HEK293 (cell line): ENCODE data around the gene PRUNE2.

Experiments
- CTCF ChIA-PET: fragments of 350-600 bp; formaldehyde crosslinking; extraction: SDS; loops from one replicate; lab custom pipeline; 2021; ENCODE audit warnings: antibody characterized with exemption; lab: Yijun Ruan, JAX
- POLR2A ChIA-PET: fragments of 300-600 bp; formaldehyde crosslinking; extraction: SDS; loops from one replicate; lab custom pipeline; 2020; ENCODE audit warnings: antibody characterized with exemption, inconsistent platforms; lab: Yijun Ruan, JAX
- H3K27ac ChIP-seq: fragments of 200-500 bp; sonication (Bioruptor generic); 2 replicates; pipeline ENCODE4 v1.5.1; 2014; ENCODE audit warnings: low read depth, low read length, control low read depth, inconsistent platforms; ENCODE audit errors: extremely low read depth
- H3K36me3 ChIP-seq, 2 experiments: fragments of 200-500 bp in 1 of 2; sonication (Bioruptor generic) in 1 of 2; 1 replicate in 1 of 2; 2 replicates in 1 of 2; pipeline ENCODE4 v1.5.1; 2014 to 2017; ENCODE audit warnings: inconsistent platforms in 2 of 2, low read length in 2 of 2; ENCODE audit not compliant: control insufficient read depth in 2 of 2, insufficient read depth in 1 of 2
- H3K4me1 ChIP-seq: fragments of 200-500 bp; sonication (Bioruptor generic); 2 replicates; pipeline ENCODE4 v1.5.1; 2014; ENCODE audit warnings: mild to moderate bottlenecking, low read length, inconsistent platforms; ENCODE audit not compliant: control insufficient read depth, insufficient read depth
- H3K4me3 ChIP-seq: 2 replicates; pipeline ENCODE4 v1.5.1; 2011; ENCODE audit warnings: low read depth, mild to moderate bottlenecking, control low read depth, low read length, moderate library complexity
- H3K9me3 ChIP-seq: fragments of 200-500 bp; sonication (Bioruptor generic); 2 replicates; pipeline ENCODE4 v1.5.1; 2014; ENCODE audit warnings: low read depth, low read length, inconsistent platforms; ENCODE audit not compliant: control insufficient read depth, insufficient read depth
- ATF2 ChIP-seq: fragments of 450-650 bp; formaldehyde crosslinking; IDR thresholded peaks from 2 replicates; pipeline ENCODE4 v1.5.1; 2016; ENCODE audit warnings: missing biosample characterization, missing genetic modification characterization, low read depth
- EGR2 ChIP-seq: fragments of 450-650 bp; formaldehyde crosslinking; IDR thresholded peaks from 2 replicates; pipeline ENCODE4 v1.5.1; 2016; ENCODE audit warnings: low read depth, missing biosample characterization, missing genetic modification characterization
- FEZF1 ChIP-seq: fragments of 450-650 bp; formaldehyde crosslinking; IDR thresholded peaks from 2 replicates; pipeline ENCODE4 v1.5.1; 2016; ENCODE audit warnings: missing biosample characterization, missing genetic modification characterization
- YY1 ChIP-seq: fragments of 450-650 bp; formaldehyde crosslinking; IDR thresholded peaks from 2 replicates; pipeline ENCODE4 v1.5.1; 2018; ENCODE audit warnings: missing biosample characterization, missing genetic modification characterization
- ZBTB17 ChIP-seq: fragments of 450-650 bp; formaldehyde crosslinking; IDR thresholded peaks from 2 replicates; pipeline ENCODE4 v1.5.1; 2016; ENCODE audit warnings: missing biosample characterization, missing genetic modification characterization
- ZBTB20 ChIP-seq: fragments of 450-650 bp; formaldehyde crosslinking; IDR thresholded peaks from 2 replicates; pipeline ENCODE4 v1.5.1; 2016; ENCODE audit warnings: missing biosample characterization, missing genetic modification characterization
- ZNF112 ChIP-seq: fragments of 450-650 bp; formaldehyde crosslinking; IDR thresholded peaks from 2 replicates; pipeline ENCODE4 v1.5.0; 2017; ENCODE audit warnings: missing biosample characterization, missing genetic modification characterization
- ZNF146 ChIP-seq: fragments of 450-650 bp; formaldehyde crosslinking; IDR thresholded peaks from 2 replicates; pipeline ENCODE4 v1.5.1; 2016; ENCODE audit warnings: missing biosample characterization, missing genetic modification characterization
- ZNF175 ChIP-seq: fragments of 450-650 bp; formaldehyde crosslinking; IDR thresholded peaks from 2 replicates; pipeline ENCODE4 v1.5.1; 2016; ENCODE audit warnings: missing biosample characterization, missing genetic modification characterization
- ZNF37A ChIP-seq: fragments of 450-650 bp; IDR thresholded peaks from 2 replicates; pipeline ENCODE4 v1.5.1; 2018; ENCODE audit warnings: missing biosample characterization, missing genetic modification characterization
- ZNF398 ChIP-seq: fragments of 450-650 bp; formaldehyde crosslinking; IDR thresholded peaks from 2 replicates; pipeline ENCODE4 v1.5.1; 2017; ENCODE audit warnings: missing biosample characterization, missing genetic modification characterization
- ZNF501 ChIP-seq: fragments of 450-650 bp; formaldehyde crosslinking; IDR thresholded peaks from 2 replicates; pipeline ENCODE4 v1.5.1; 2016; ENCODE audit warnings: missing biosample characterization, missing genetic modification characterization
- ZNF610 ChIP-seq: fragments of 450-650 bp; formaldehyde crosslinking; IDR thresholded peaks from 2 replicates; pipeline ENCODE4 v1.5.1; 2016; ENCODE audit warnings: missing biosample characterization, missing genetic modification characterization, borderline replicate concordance
- ZNF624 ChIP-seq: fragments of 450-650 bp; formaldehyde crosslinking; IDR thresholded peaks from 2 replicates; pipeline ENCODE4 v1.5.1; 2017; ENCODE audit warnings: missing biosample characterization, missing genetic modification characterization
- ZSCAN18 ChIP-seq: fragments of 450-650 bp; formaldehyde crosslinking; IDR thresholded peaks from 2 replicates; pipeline ENCODE4 v1.5.1; 2016; ENCODE audit warnings: missing biosample characterization, missing genetic modification characterization
- TF ChIP-seq, protein P1 (sequence below): fragments of 450-650 bp; formaldehyde crosslinking; conservative IDR thresholded peaks from 2 replicates; pipeline ENCODE4 v1.5.1; 2016; ENCODE audit warnings: low read depth, missing biosample characterization, missing genetic modification characterization
- TF ChIP-seq, protein P2 (sequence below): fragments of 450-650 bp; formaldehyde crosslinking; IDR thresholded peaks from 2 replicates; pipeline ENCODE4 v1.5.1; 2017; ENCODE audit warnings: missing biosample characterization, missing genetic modification characterization

Gene PRUNE2

GRCh38 chr9:76876098-76876497 is 29.8 kb downstream of the PRUNE2 start:
- H3K9me3 ChIP-seq, result no peaks in the 10 kb centered on the region
- H3K4me1 ChIP-seq, result no peaks in the 10 kb centered on the region
- ChIA-PET POLR2A (no interaction called here), CTCF (no interaction called here)
- H3K27ac ChIP-seq, result no peak overlapping the region
- no peak overlapping the region for H3K4me3 ChIP-seq
- H3K36me3 ChIP-seq, result no peaks in the 10 kb centered on the region
- no peak for TF ChIP-seq EGR2 (tag by site-specific recombination)
- no peak for TF ChIP-seq ZBTB20 (tag by site-specific recombination)
- TF ChIP-seq ZNF175 (tag by site-specific recombination), result no peak

DNA sequence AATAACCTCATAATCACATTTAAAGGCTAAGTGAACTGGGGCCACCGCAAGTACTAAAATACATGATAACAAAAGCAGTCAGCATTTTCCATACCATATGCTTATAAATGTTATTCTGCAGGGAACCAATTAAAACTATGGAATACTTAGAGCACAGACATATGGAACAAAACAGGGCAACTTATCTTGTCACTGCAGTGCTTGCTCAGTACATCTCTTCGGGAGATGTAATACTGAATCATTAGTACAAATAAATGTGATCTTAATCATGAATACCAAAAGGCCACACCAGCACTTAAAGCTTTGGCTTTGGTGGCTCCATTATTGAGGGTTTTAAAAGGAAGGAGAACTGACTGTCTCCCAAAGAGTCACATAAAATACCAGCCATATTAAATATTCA is 32.1 kb downstream of the PRUNE2 start:
- no peaks in the 10 kb centered on the region for H3K36me3 ChIP-seq
- no peaks in the 10 kb centered on the region for H3K4me1 ChIP-seq
- no peak overlapping the region for H3K4me3 ChIP-seq
- POLR2A ChIA-PET, result no interaction called here
- no peak for TF ChIP-seq ZBTB17 (tag by site-specific recombination)
- H3K9me3 ChIP-seq, result no peaks in the 10 kb centered on the region
- CTCF ChIA-PET, result no interaction called here
- no peak overlapping the region for H3K27ac ChIP-seq

DNA sequence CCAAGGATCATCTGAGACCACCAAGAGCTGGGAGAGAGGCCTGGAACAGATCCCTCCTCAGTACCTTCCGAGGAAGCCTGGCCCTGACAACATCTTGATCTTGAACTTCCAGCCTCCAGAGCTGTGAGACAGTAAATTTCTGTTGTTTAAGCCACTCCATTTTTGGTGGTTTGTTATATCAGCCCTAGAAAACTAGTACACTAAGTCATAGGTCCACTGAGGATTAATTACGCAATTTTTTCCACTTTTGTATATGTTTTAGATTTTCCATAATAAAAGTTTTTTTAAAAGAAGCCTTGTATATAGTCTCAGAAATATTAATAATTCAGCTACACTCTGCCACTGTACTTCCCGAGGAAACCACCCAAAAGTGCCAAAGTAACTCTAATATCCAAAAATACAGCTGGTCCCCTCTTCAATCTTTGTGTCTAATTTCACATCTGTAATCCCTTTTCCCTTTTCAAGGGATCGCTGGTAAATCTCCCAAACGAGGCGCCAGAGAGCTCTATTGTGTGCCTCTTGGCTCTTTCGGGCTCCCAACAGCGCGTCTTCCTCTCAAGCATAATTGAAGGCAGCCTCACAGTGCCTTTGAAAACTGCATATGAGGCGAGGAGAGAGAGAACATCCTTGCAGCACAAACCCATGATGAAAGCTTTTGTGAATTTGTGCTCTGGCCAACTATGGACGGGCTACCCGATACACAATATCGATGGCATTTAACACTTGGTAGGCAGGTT is 32.7 kb downstream of the PRUNE2 start:
- ChIA-PET POLR2A (no interaction called here), CTCF (no interaction called here)
- Histone ChIP-seq H3K4me3 (no peak overlapping the region), H3K36me3 (no peaks in the 10 kb centered on the region), H3K4me1 (no peaks in the 10 kb centered on the region), H3K27ac (no peak overlapping the region), H3K9me3 (no peaks in the 10 kb centered on the region)
- TF ChIP-seq ZSCAN18 (tag by site-specific recombination), result no peak
- TF ChIP-seq, protein P1, sequence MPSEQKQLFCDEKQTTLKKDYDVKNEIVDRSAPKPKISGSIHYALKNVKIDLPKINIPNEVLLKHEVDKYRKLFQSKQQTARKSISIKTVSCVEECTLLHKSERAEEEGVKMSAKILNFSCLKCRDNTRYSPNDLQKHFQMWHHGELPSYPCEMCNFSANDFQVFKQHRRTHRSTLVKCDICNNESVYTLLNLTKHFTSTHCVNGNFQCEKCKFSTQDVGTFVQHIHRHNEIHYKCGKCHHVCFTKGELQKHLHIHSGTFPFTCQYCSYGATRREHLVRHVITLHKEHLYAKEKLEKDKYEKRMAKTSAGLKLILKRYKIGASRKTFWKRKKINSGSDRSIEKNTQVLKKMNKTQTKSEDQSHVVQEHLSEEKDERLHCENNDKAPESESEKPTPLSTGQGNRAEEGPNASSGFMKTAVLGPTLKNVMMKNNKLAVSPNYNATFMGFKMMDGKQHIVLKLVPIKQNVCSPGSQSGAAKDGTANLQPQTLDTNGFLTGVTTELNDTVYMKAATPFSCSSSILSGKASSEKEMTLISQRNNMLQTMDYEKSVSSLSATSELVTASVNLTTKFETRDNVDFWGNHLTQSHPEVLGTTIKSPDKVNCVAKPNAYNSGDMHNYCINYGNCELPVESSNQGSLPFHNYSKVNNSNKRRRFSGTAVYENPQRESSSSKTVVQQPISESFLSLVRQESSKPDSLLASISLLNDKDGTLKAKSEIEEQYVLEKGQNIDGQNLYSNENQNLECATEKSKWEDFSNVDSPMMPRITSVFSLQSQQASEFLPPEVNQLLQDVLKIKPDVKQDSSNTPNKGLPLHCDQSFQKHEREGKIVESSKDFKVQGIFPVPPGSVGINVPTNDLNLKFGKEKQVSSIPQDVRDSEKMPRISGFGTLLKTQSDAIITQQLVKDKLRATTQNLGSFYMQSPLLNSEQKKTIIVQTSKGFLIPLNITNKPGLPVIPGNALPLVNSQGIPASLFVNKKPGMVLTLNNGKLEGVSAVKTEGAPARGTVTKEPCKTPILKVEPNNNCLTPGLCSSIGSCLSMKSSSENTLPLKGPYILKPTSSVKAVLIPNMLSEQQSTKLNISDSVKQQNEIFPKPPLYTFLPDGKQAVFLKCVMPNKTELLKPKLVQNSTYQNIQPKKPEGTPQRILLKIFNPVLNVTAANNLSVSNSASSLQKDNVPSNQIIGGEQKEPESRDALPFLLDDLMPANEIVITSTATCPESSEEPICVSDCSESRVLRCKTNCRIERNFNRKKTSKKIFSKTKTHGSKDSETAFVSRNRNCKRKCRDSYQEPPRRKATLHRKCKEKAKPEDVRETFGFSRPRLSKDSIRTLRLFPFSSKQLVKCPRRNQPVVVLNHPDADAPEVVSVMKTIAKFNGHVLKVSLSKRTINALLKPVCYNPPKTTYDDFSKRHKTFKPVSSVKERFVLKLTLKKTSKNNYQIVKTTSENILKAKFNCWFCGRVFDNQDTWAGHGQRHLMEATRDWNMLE (tag by site-specific recombination), result no peak
- TF ChIP-seq YY1, result no peak
- no peak for TF ChIP-seq ZNF146 (tag by site-specific recombination)
- no peak for TF ChIP-seq ZNF624
- no peak for TF ChIP-seq ATF2
- TF ChIP-seq ZNF112 (tag by site-specific recombination), result no peak
- no peak for TF ChIP-seq ZNF398 (tag by site-specific recombination)
- no peak for TF ChIP-seq ZNF501
- TF ChIP-seq ZNF37A (tag by site-specific recombination), result no peak
- no peak for TF ChIP-seq ZNF610
- TF ChIP-seq, protein P2, sequence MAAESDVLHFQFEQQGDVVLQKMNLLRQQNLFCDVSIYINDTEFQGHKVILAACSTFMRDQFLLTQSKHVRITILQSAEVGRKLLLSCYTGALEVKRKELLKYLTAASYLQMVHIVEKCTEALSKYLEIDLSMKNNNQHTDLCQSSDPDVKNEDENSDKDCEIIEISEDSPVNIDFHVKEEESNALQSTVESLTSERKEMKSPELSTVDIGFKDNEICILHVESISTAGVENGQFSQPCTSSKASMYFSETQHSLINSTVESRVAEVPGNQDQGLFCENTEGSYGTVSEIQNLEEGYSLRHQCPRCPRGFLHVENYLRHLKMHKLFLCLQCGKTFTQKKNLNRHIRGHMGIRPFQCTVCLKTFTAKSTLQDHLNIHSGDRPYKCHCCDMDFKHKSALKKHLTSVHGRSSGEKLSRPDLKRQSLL (tag by site-specific recombination), result no peak
- TF ChIP-seq FEZF1 (tag by site-specific recombination), result no peak
